Left renal pelvis (tissue), 4 donors: ENCODE measurements around the gene RAB44. TPM values are rescaled to one million over a fixed set of nuclear protein-coding genes. Genes with fewer than 3 reads are reported as not detected.

Experiments
- DNase-seq, 4 donors: peaks; one replicate each; pipeline ENCODE4 v3.0.0-alpha.2; 2013; ENCODE audit warnings: low read depth in 4 of 4, low spot score in 3 of 4
- polyA plus RNA-seq, 4 donors: library from polyadenylated mRNA; unstranded; fragments of 120-200 nt; gene quantifications; one replicate each; pipeline ENCODE4 v1.2.1, GENCODE V29; 2013; ENCODE audit not compliant: insufficient read length in 4 of 4

The RAB44 gene
- polyA plus RNA-seq, 4 donors = 0.04 to 0.09 (median 0.08) TPM; not detected in 1

- DNase-seq = no peak
Observed at GRCh38 chr6:36728289-36729160, 30.9 kb downstream of the RAB44 start.

GRCh38 chr6:36729161-36729524, 31.5 kb downstream of the RAB44 start:
- DNase-seq = no peak

GRCh38 chr6:36730424-36731380, 33.1 kb downstream of the RAB44 start:
- no peak for DNase-seq

GRCh38 chr6:36731622-36732310, 34.1 kb downstream of the RAB44 start:
- no peak for DNase-seq

GRCh38 chr6:36733300-36733699, 35.7 kb downstream of the RAB44 start:
- no peak for DNase-seq

- DNase-seq = no peak
Observed at GRCh38 chr6:36734486-36735060, 36.9 kb downstream of the RAB44 start.

GRCh38 chr6:36735110-36736071, 37.8 kb downstream of the RAB44 start:
- DNase-seq = peak in 1 of 4 donors; percentile 29

GRCh38 chr6:36737043-36737785, 39.6 kb downstream of the RAB44 start:
- DNase-seq = no peak

- DNase-seq = no peak
Observed at GRCh38 chr6:36738108-36738507, 40.5 kb downstream of the RAB44 start.

- no peak for DNase-seq
Observed at GRCh38 chr6:36739947-36740817, 42.6 kb downstream of the RAB44 start.

- DNase-seq = no peak
Observed at GRCh38 chr6:36740818-36741179, 43.2 kb downstream of the RAB44 start.

GRCh38 chr6:36742146-36742545, 44.5 kb downstream of the RAB44 start:
- no peak for DNase-seq

GRCh38 chr6:36743032-36743431, 45.4 kb downstream of the RAB44 start:
- no peak for DNase-seq

- DNase-seq = no peak
Observed at GRCh38 chr6:36743538-36744303, 46.1 kb downstream of the RAB44 start.

GRCh38 chr6:36744304-36744673, 46.7 kb downstream of the RAB44 start:
- DNase-seq = no peak

GRCh38 chr6:36745283-36745682, 47.7 kb downstream of the RAB44 start:
- DNase-seq = no peak

GRCh38 chr6:36745836-36746235, 48.2 kb downstream of the RAB44 start:
- no peak for DNase-seq
